NCI-H82 treated with DMSO at 0.1 percent for 48 hours (cell line): ENCODE measurements around the gene SYNJ2.
A peak's percentile ranks its signal among the peaks of the same experiment; 100 is the strongest.

ENCODE experiments used
- DNase-seq: peaks from one replicate; lab custom pipeline; 2025; ENCODE audit not compliant: unreplicated experiment; lab: John Stamatoyannopoulos, UW

SYNJ2 gene

DNA sequence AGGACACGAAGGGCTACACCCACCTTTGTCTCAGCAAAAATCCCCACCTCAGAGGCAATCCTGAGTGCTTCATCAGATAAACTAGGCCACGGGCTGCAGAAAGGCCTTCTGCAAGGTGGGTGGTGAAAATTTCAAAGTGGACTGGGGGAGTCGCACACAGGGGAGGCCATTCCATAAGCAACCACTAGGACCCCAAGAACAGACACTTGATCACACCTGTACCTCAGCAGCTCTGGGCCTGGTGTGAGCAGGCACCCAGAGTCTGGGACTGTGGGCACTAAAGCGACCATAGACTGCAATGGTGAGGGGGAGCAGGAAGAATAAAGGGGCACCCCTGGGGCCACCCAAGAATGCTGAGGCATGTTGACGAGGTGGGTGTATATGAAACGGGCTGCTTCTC lies 133.8 kb downstream of the SYNJ2 start:
- no peak for DNase-seq

DNA sequence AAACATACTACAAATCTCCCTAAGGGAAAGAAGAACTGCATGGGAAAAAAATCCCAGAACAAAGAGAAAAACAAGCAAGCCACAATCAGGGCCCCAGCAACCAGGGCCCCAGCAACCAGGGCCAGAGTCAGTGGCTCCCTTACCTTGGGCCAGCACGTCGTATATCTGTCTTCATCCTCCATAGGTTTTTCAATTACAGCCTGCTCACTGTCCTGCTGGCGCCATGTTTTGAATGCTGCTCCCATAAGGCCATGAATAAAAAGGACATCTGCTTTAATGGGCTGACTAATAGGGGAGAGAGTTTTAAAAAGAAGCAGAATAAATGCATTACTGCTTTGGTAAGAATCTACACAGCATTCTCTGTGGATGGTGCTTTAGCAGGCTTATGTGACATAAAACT lies 137.2 kb downstream of the SYNJ2 start:
- no peak for DNase-seq

DNA sequence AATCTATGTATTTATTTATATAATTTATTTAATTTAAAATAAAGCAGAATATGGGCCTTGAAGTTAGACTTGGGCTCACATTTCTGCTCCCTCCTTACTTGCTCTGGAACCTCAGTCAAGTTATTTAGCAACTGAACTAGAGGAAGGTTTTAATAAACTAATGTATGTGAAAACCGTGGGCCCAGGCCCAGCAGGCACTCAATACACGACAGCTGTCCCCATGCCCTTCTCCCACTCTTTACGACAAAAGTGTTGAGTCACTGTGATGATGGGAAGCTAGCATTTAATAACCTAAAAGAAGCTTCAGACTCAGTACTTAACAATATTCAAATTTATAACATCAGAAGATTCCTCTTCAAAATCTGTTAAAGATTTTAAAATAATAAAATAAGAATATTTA lies 139.7 kb downstream of the SYNJ2 start:
- DNase-seq = no peak

DNA sequence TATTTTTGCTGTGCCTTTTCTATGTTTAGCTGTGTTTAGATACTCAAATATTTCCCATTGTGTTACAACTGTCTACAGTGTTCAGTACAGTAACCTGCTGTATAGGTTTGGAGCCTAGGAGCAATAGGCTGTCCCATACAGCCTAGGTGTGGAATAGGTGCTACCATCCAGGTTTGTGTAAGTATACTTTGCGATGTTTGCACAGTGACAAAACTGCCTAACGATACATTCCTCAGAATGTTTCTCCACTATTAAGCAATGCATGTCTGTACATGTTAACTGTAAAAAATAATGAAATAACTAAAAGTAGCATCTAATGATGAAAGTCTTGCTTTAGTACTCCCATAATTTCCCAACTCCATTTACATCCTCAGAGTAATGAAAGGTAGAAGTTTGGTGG lies 140.4 kb downstream of the SYNJ2 start:
- DNase-seq = no peak

DNA sequence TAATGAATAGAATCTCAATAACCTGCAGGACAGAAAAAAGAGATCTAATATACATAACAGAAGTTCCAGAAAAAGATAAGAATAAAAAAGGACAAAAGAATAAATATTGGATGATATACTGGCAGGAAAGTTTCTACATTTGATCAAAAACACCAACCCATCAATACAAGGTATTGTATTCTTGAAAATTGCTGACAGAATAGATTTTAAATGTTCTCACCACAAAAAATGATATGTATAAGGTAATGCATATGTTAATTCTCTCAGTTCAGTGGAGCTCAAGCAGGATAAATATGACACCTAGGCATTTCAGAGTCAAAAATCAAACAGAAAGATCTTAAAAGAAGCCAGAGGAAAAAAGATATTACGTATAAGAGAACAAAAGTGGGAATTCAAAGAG lies 142.6 kb downstream of the SYNJ2 start:
- no peak for DNase-seq

DNA sequence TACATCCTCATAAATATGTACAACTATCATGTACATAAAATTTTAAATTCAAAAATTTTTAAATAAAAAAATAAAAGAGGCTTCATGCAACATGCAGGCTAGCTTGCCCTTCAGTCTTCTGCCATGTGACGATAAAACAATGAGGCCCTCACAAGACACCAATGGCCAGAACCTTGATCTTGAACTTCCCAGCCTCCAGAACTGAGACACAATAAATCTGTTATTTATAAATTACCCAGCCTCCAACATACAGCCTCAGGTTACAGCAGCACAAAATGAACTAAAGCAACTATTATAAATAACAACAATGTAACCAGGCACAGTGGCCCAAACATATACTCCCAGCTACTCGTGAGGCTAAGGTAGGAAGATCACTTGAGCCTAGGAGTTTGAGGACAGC lies 143.6 kb downstream of the SYNJ2 start:
- no peak for DNase-seq

- peak; percentile 30 for DNase-seq
Observed at GRCh38 chr6:158131926-158132325, 150.3 kb downstream of the SYNJ2 start.

GRCh38 chr6:158142789-158143188 lies 161.1 kb downstream of the SYNJ2 start:
- DNase-seq = no peak

DNA sequence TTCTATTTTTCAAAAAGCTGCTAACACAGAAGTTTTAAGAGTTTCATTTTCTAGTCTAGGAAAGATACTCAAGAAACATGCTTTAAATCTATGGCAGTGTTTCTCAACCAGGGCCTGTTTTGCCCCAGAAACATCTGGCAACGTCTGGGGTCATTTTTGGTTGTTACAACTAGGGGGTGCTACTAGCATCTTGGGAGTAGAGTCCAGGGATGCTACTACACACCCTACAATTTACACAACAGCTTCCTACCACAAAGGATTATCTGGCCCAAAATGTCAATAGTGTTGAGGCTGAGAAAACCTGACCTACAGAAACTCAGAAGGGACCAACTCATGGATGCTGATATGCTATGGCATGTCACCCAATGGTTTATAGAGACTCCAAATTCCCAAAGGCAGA lies 162.0 kb downstream of the SYNJ2 start:
- no peak for DNase-seq
